Measurements from ENCODE around the gene LYRM2.

- TF ChIP-seq POLR2AphosphoS5 (IDR thresholded peaks at IDR 0.05; ENCODE audit: low read depth, low read length) (no peak), POLR2A (IDR thresholded peaks at IDR 0.05; ENCODE audit: low read depth, low read length) (no peak), TAF1 (IDR thresholded peaks at IDR 0.05; ENCODE audit: borderline replicate concordance, low read depth, low read length) (no peak)
Observed at GRCh38 chr6:89661559-89661958, 23.0 kb upstream of the LYRM2 start.

Data from GM12892 (cell line).